ENCODE results near the gene PRKN.

DNA sequence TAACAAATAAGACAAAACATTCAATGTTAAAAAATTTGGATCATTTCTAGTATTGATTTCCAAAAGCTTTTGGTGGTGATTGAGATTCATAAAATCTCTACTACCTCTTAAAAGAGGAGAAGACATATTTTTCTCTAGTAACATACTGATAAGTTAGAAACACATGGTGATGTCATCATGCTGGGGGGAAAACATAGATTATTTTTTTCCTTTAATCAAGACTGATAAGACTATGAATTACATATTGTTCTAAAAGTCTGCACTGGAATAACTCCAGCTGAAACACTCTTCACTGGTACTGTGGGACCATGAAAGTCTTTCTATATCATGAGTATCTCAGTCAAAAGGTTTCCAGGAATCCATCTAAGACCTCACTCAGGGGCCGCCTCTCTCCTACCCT is 515.8 kb downstream of the PRKN start:
- TF ChIP-seq MYC (IDR thresholded peaks at IDR 0.05; ENCODE audit: low read depth, low read length) (no peak), CTCF (IDR thresholded peaks at IDR 0.05; ENCODE audit: low read depth, low read length) (no peak), POLR2A (IDR thresholded peaks at IDR 0.05; ENCODE audit: extremely low read depth, insufficient read length) (no peak)
